Heart left ventricle (tissue), 16 donors: ENCODE results near the gene SLITRK1. TPM values are rescaled to one million over a fixed set of nuclear protein-coding genes. Genes with fewer than 3 reads are reported as not detected.

Experiments
- ATAC-seq, 4 donors: fragments of 200-7000 bp; cut with Tn5 transposase; one replicate each; pipeline ENCODE4 v1.9.1; 2020 to 2022; ENCODE audit warnings: moderate library complexity in 4 of 4, mild to moderate bottlenecking in 3 of 4, moderate number of reproducible peaks in 1 of 4
- DNase-seq, 5 donors: peaks; one replicate each; pipeline ENCODE4 v3.0.0-alpha.2; 2020
- H3K27ac ChIP-seq, 12 donors: fragments of 200-600 bp; sonication (generic) in 4 of 12; one replicate each; pipeline versions ENCODE4 v1.5.0 to v1.8.0; 2016 to 2022; ENCODE audit warnings: mild to moderate bottlenecking in 2 of 12
- H3K27me3 ChIP-seq, 9 donors: fragments of 200-600 bp; sonication (generic) in 2 of 9; one replicate each; pipeline versions ENCODE4 v1.5.1 to v1.8.0; 2016 to 2022; ENCODE audit warnings: mild to moderate bottlenecking in 3 of 9
- H3K36me3 ChIP-seq, 9 donors: fragments of 200-600 bp; sonication (generic) in 2 of 9; one replicate each; pipeline versions ENCODE4 v1.5.0 to v1.8.0; 2018 to 2022; ENCODE audit warnings: mild to moderate bottlenecking in 2 of 9
- H3K4me1 ChIP-seq, 12 donors: fragments of 200-600 bp; sonication (generic) in 4 of 12; one replicate each; pipeline versions ENCODE4 v1.5.0 to v1.8.0; 2016 to 2022; ENCODE audit warnings: mild to moderate bottlenecking in 3 of 12
- H3K4me3 ChIP-seq, 12 donors: fragments of 200-600 bp; sonication (generic) in 4 of 12; one replicate each; pipeline versions ENCODE4 v1.5.0 to v1.8.0; 2017 to 2022; ENCODE audit warnings: mild to moderate bottlenecking in 9 of 12, moderate library complexity in 4 of 12
- H3K9me3 ChIP-seq, 12 donors: fragments of 200-600 bp; sonication (generic) in 4 of 12; one replicate each; pipeline versions ENCODE4 v1.5.0 to v1.8.0; 2016 to 2022; ENCODE audit warnings: mild to moderate bottlenecking in 1 of 12
- POLR2A ChIP-seq, 2 donors: fragments of 450-650 bp; IDR thresholded peaks; one replicate each; pipeline ENCODE4 v1.6.1; 2017; ENCODE audit warnings: antibody characterized with exemption in 2 of 2, mild to moderate bottlenecking in 2 of 2, moderate library complexity in 2 of 2
- WGBS, 4 donors: extraction: QIAGEN DNeasy Blood & Tissue Kit in 2 of 4; methylation state at CpG; one replicate each; pipeline versions ENCODE4 v1.1.5 to v1.1.7; 2013 to 2018; 5-methylcytosine and 5-hydroxymethylcytosine counted together
- intact Hi-C, 10 donors: fragments of 100-400 bp; cut with DNase I; formaldehyde crosslinking; loops; one replicate each; pipeline versions ENCODE4 v1.11.1 to v1.14.2; 2022
- polyA plus RNA-seq, 2 donors: library from polyadenylated mRNA; stranded (reverse); fragments of 200-250 nt; gene quantifications; one replicate each; pipeline ENCODE4 v1.2.3, GENCODE V29; 2013
- total RNA-seq, 9 donors: library from RNA; depleted of rRNA in 2 of 9; stranded (reverse); fragments of >200 nt in 2 of 9; fragmentation: NEBNext Ultra II Directional in 3 of 9; extraction: Animal tissue kit (Norgen Biotek cat#: 25700) in 3 of 9; gene quantifications; one replicate each; pipeline versions ENCODE4 v1.1.0 to v1.2.4, GENCODE V29; 2016 to 2023
- TF ChIP-seq, protein P1 (sequence below), 12 donors: fragments of 200-600 bp; sonication (generic) in 4 of 12; IDR thresholded peaks; one replicate each; pipeline versions ENCODE4 v1.5.0 to v1.8.0; 2018 to 2022; ENCODE audit warnings: antibody characterized with exemption in 12 of 12, mild to moderate bottlenecking in 5 of 12
- donor health status: ischemic (EF 13 %, LVEDD 7.1; RV severe dilation, severe dysfunction).
- donor health status: healthy with polysubstance abuse.
- donor health status: DM: no; HTN: yes; CAD: no.
- donor health status: DM: no; HTN: no; CAD: no.
- donor health status: ischemic (EF 25% LVEDD 6.9; RV normal size, moderate dysfunction).
- donor health status: ischemic (EF 25% LVEDD 5.7; RV mildly dilated, moderate dysfunction).
- donor health status: healthy.
- donor health status: DM: yes; HTN: yes; CAD: no.
- donor health status: ischemic (EF 35%, LVEDD 5.7; RV mildly dilated, moderate dysfunction).
- donor health status: nonischemic (EF 11% LVEDD 7.7; RV severe dilation, severe dysfunction).
- donor health status: DM: yes; HTN: yes; CAD: no.
- donor health status: PGD.
- donor health status: ischemic (EF 29% LVEDD 5.4; RV normal size, mild dysfunction).
- donor health status: nonischemic (EF 23%, LVEDD 6.1; RV moderate dilation, normal function).

The SLITRK1 gene
- total and polyA plus RNA-seq, 11 donors, result not detected

- ATAC-seq (no peak), DNase-seq (no peak)
- TF ChIP-seq POLR2A (IDR thresholded peaks at IDR 0.05), result no peak
- TF ChIP-seq, protein P1, sequence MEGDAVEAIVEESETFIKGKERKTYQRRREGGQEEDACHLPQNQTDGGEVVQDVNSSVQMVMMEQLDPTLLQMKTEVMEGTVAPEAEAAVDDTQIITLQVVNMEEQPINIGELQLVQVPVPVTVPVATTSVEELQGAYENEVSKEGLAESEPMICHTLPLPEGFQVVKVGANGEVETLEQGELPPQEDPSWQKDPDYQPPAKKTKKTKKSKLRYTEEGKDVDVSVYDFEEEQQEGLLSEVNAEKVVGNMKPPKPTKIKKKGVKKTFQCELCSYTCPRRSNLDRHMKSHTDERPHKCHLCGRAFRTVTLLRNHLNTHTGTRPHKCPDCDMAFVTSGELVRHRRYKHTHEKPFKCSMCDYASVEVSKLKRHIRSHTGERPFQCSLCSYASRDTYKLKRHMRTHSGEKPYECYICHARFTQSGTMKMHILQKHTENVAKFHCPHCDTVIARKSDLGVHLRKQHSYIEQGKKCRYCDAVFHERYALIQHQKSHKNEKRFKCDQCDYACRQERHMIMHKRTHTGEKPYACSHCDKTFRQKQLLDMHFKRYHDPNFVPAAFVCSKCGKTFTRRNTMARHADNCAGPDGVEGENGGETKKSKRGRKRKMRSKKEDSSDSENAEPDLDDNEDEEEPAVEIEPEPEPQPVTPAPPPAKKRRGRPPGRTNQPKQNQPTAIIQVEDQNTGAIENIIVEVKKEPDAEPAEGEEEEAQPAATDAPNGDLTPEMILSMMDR (IDR thresholded peaks at IDR 0.05), result no peak
- no peaks in the 10 kb centered on the region for H3K36me3 ChIP-seq
- H3K4me3 ChIP-seq, result no peak overlapping the region
- peaks cover 0 to 6% (median 0%) of the 10 kb centered on the region in 12 donors for H3K9me3 ChIP-seq
- 53 to 61% (median 57%) methylated on average over 5 of the region's 5 CpGs for WGBS, 4 donors
- H3K4me1 ChIP-seq, result no peaks in the 10 kb centered on the region
- H3K27me3 ChIP-seq, result no peaks in the 10 kb centered on the region
- H3K27ac ChIP-seq, result no peak overlapping the region
- intact Hi-C loops, result no loop called here
These were observed 16.8 kb downstream of the SLITRK1 start for GRCh38 chr13:83865161-83866137.

- ATAC-seq, result no peak
- intact Hi-C loops, result no loop called here
- Histone ChIP-seq H3K36me3 (no peaks in the 10 kb centered on the region), H3K27me3 (no peaks in the 10 kb centered on the region), H3K4me1 (no peaks in the 10 kb centered on the region), H3K4me3 (no peak overlapping the region), H3K27ac (no peak overlapping the region), H3K9me3 (no peaks in the 10 kb centered on the region)
- DNase-seq, result no peak
- WGBS, 4 donors, result 65 to 71% (median 68%) methylated on average over 3 of the region's 3 CpGs
- TF ChIP-seq, protein P1 (IDR thresholded peaks at IDR 0.05), result no peak
- no peak for TF ChIP-seq POLR2A (IDR thresholded peaks at IDR 0.05)
These were observed 28.5 kb downstream of the SLITRK1 start for GRCh38 chr13:83853771-83854170.

DNA sequence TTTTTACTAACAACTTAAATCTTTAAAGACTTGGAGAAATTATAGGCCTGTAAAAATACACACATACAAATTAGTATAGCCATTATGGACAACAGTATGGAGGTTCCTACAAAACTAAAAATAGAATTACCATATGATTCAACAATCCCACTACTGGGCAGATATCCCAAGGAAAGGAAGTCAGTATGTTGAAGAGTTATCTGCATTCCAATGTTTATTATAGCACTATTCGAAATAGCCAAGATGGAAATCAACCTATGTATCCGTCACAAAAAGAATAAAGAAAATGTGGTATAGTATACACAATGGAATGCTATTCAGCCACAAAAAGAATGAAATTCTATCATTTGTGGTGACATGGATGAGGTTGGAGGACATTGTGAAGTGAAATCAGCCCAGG lies 37.2 kb downstream of the SLITRK1 start:
- no peak overlapping the region for H3K27ac ChIP-seq
- DNase-seq (no peak), ATAC-seq (no peak)
- H3K36me3 ChIP-seq, result no peaks in the 10 kb centered on the region
- no peaks in the 10 kb centered on the region for H3K9me3 ChIP-seq
- H3K27me3 ChIP-seq, result no peaks in the 10 kb centered on the region
- WGBS, 4 donors, result 54 to 56% (median 55%) methylated on average over 2 of the region's 2 CpGs
- intact Hi-C loops, result no loop called here
- no peak for TF ChIP-seq POLR2A (IDR thresholded peaks at IDR 0.05)
- TF ChIP-seq, protein P1 (IDR thresholded peaks at IDR 0.05), result no peak
- H3K4me3 ChIP-seq, result no peak overlapping the region
- no peaks in the 10 kb centered on the region for H3K4me1 ChIP-seq

- H3K27ac ChIP-seq, result no peak overlapping the region
- H3K4me1 ChIP-seq, result no peaks in the 10 kb centered on the region
These were observed 43.1 kb downstream of the SLITRK1 start for GRCh38 chr13:83839146-83839545.

More at GRCh38 chr13:83839146-83839545, 43.1 kb downstream of the SLITRK1 start:
- ATAC-seq, result no peak
- H3K4me3 ChIP-seq, result no peak overlapping the region
- 73 to 80% (median 76%) methylated on average over 3 of the region's 3 CpGs for WGBS, 4 donors
- H3K9me3 ChIP-seq, result no peaks in the 10 kb centered on the region
- no peak for DNase-seq
- H3K36me3 ChIP-seq, result no peaks in the 10 kb centered on the region
- no peak for TF ChIP-seq POLR2A (IDR thresholded peaks at IDR 0.05)
- TF ChIP-seq, protein P1 (IDR thresholded peaks at IDR 0.05), result no peak
- intact Hi-C loops, result no loop called here
- H3K27me3 ChIP-seq, result no peaks in the 10 kb centered on the region
